HG02571 (cell line): ENCODE measurements around the gene SLC26A6.

Experiments
- ATAC-seq: cut with Tn5 transposase; IDR thresholded peaks from one replicate; pipeline ENCODE4 v1.9.1; 2021; ENCODE audit warnings: mild to moderate bottlenecking, moderate library complexity; ENCODE audit not compliant: unreplicated experiment

SLC26A6 gene

DNA sequence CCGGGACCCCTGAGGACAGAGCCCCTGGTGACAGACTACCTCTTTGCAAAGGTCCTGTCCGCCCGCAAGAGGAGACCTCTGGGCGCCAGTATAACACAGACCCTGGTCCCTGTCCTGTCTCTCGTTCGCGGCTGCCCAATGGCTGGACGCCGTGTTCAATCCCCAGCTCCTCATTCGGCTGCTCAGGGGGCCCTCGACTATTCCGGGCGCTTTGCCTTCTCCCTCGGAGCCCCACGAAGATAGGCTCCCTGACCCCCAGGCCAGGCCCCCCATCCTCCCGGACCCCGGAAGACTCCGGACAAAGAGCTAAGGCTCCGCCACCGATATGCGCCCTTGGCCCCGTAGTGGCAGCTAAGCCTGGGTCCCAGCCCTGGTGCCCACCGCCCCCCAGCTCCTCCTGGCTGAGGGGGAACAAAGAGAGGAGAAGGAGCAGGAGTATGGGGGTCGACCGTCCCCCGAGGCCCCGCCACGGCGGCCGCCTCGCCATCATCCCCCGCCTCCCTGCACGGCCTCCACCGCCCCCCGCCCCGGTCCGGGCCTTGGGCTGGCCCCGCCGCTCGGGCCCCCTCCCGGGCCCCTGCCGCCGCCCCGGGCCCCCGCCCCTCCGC is 27.0 kb upstream of the SLC26A6 start:
- ATAC-seq: no peak

- ATAC-seq: no peak
These were observed 26.4 kb upstream of the SLC26A6 start for GRCh38 chr3:48661501-48662144.

GRCh38 chr3:48660800-48661400 is 25.6 kb upstream of the SLC26A6 start:
- no peak for ATAC-seq

DNA sequence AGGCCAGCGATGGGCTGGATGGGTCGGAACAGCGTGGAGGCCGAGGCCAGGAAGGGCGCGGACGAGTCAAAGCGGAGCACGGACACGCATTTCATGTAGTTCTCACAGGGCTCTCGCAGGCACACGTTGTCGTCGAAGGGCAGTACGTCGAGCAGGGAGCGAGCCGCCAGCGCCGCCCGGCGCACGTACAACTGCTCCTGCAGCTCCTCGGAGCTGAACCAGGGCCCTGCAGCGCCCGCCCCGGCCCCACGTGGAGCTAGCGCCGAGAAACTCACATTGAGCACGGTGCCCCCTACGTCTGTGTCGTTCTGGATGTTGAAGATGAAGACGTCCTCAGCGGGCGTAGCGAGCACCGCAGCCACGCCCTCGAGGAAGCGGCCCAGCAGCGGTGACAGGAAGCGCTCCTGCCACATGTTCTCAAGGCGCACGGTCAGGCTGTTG is 21.6 kb upstream of the SLC26A6 start:
- no peak for ATAC-seq

DNA sequence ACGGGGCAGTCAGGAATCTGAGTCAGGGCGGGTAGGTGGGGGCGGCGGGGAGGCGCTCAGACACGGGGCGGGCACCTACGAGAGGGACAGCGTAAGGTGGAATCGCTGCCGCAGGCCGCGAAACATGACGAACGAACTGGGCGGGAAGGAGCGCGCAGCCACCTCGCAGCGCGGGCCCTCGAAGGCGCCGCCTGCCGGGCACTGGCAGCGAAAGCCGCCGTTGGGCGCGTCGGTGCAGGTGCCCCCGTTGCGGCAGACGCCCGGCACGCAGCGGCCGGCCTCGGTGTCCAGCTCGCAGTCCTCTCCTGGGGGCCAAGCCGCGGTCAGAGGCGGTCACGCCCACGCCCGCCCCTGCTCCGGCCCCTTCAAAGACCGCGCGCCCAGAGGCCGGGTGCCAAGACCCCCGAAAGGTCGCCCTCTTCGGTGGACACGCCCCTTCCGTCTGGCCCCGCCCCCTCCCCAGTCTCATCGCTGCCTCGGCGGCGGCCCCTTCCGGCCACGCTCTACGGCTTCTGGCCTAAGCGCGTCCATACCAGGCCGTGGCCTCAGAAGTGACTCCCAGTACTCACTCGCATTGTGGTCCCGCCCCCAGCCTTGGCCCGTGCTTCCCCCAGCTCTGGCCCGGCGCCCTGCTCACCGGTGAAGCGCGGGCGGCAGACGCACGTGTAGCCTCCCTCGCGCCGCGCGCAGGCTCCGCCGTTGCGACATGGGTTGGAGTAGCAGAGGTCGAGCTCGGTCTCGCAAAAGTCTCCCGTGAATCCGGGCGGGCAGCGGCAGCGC is 21.0 kb upstream of the SLC26A6 start:
- ATAC-seq: peak; percentile 66

GRCh38 chr3:48655606-48656005 is 20.3 kb upstream of the SLC26A6 start:
- peak; percentile 20 for ATAC-seq

GRCh38 chr3:48655063-48655462 is 19.8 kb upstream of the SLC26A6 start:
- no peak for ATAC-seq

DNA sequence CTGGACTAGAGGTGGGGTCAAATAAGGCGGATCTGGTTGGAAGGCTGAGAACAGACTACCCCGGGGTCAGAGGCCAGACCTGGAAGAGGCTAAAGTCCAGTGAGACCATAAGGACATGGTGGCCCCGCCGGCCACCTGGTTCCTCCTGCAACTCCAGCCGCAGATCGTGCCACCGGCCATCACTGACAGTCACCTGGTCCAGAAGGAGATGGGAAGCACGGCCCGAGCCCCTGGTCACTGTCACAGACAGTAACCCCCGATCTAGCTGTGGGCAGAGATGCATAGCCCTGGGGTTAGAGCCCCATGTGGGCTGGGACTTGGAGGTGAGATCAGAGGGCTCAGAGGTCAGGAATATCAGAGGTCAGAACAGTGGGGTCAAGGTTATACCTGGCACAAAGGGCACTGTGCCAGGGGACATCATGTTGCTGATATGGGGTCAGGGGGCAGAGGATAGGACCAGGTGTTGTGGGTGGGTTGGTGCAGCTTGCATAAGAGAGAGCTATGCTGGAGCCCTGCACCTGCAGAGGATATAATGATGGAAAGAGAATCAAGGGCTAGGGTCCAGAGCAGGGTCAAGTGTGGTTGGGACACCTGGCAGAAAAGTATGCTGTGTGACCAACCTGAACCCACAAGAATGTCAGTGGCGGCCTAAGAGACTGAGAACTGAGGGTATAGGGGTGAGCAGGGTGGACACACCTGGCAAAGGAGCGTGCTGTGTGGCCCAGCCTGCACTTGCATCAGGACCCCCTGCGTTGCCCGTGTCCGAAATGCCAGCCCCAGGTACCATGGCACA is 17.9 kb upstream of the SLC26A6 start:
- no peak for ATAC-seq

- ATAC-seq: no peak
These were observed 16.5 kb upstream of the SLC26A6 start for GRCh38 chr3:48651771-48652170.

DNA sequence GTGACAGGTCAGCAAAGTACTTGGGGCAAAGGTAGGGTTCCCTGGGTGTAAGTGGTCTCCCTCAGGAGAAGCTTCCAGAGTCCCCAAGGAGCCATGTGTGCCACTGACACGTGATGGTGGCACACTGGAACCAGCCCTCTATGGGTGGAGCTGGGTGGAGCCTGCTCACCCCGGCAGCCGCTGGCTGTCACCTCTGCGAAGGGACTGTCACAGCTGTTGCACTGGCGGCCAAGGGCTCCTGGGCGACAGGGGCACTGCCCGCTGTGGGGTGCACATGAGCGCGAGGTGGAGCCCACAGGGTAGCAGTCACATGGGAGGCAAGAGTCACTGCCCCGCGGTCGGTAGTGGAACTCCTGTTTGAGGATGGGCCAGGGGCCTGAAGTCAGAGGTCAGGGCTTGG is 15.5 kb upstream of the SLC26A6 start:
- ATAC-seq: no peak

DNA sequence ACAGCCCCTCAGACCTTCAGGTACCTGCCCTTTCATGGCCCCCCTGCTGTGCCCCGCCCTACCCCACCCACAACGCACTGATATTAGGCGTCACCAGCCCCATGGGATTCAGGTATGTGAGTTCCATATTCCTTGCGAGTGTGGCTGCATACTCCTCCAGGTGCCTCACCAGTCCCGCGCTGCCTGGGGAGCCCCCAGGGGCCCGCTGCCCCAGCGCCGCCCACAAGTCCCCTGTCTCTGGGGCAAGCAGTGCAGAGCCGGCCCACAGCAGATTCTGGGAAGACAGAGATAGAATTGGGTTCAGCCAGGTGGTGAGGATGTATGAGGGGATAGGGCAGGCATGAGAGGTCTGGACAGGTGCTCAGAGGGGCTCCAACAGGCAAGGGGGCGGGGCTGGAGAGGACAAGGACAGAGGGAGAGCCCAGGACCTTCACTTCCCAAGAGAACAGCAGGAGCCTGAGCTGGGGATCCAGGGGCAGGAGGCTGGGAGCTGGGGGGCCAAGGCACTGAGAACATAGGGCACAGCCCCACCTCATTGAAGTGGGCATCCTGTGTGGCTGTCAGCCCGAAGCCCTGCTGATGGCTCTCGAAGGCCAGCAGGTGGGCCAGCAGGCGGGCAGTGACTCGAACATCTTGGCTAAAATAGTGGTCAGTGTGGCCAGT is 13.1 kb upstream of the SLC26A6 start:
- no peak for ATAC-seq

DNA sequence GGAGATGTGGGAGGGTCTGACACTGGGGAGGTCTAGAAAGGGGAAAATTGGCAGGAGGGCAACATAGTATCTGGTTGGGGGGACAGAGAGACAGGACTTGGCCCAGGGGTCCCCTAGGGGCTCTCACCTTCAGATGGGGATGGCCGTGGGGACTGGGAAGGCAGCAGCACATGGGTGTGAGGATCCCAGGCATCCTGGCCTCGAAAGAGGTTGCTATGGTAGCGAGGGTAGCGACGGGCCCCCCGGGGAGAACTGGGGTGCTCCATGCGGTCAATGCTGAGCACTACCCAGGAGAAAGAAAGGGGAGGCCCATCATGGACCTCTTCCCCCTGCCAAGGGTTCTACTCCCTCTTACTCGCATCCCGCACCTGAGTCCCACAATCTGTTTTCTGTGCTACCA is 12.5 kb upstream of the SLC26A6 start:
- ATAC-seq: no peak

DNA sequence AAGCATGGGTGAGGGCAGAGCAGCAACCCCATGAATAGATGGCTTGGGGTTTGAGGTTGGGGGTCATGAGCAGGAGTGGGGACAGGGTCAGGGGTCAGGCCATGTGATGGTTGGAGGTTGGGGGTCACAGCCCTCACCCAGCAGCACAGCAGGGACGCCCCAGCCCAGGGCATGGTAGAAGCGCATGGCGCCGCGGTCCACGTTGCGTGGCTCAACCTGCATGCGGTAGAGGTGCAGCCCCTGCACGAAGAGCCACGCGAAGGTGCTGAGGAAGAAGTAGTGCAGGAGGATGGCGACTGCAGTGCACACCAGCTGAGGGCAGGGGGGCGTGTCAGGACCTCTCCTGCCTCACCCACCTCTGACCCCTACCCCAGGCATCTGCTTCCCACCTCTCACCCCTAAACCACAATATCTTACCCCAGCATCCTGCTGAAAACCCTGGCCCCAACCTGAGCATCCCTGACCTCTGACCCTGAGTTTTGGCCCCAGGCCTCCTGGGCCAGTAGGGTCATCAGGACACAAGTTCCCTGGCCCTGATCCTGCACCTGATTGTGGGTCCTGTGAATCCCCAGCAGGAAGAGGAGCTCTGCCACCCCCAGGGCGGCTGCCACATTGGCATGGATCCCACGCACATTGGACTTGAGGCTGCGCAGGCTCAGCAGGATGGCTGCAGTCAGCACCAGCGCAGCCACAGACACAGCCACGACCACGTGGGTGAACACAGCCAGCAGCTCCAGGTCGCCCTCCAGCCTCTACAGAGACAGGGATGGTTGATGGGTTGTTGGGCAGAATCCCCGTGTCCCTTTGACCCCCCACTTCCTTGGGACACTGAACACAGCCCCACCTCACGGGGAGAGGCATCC is 9.9 kb upstream of the SLC26A6 start:
- no peak for ATAC-seq

- ATAC-seq: no peak
These were observed 7.3 kb upstream of the SLC26A6 start for GRCh38 chr3:48642605-48643004.

GRCh38 chr3:48641396-48641795 is 6.1 kb upstream of the SLC26A6 start:
- ATAC-seq: no peak

DNA sequence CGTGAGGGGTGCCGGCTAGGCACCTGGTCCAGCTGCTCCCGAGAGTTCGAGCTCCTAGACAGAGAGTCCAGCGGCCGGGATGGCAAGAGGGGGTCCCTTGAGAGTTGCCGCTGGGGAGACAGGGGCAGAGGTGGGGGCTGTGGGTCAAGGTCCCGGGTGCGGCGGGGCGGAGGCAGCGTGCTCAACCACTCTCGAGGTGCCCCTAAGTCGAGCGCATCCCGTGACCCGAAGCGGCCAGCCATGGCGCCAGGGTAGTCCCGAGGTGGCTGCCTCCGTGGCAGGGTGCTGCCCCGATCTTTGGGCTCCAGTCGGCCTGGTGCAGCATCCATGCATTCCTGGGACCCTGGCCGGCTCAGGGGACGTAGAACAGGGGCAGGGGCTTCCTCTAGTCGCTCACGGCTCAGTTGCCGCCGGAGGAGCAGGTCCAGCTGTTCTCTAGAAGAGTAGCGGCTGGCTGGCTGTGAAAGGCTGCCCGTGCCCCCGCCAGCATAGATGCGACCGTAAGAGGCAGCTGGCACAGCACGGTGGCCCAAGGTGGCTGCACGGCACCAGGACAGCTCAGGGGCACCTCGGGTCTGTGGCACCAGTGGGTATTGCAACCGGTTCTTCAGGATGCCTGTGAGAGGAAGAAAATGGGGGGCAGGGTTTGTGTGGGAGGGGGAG is 4.8 kb upstream of the SLC26A6 start:
- no peak for ATAC-seq

DNA sequence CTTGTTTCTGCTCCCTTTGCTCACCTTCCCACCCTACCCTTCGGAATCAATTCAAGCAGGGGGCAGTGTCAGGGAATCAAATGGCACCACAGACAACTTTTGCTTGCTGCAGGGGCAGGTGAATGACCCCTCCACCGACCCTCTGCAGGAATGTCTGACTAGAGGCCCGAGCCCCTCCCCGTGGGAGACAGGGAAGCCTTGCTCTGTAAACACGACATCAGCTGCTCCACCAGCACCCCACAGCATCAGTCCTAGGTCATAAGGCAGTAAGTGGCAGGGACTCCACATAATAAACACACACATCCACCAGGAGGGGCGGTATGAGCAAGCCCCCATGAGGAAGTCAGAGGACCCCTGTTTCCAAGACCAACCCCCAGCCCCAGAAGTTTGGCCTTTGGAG is 2.0 kb upstream of the SLC26A6 start:
- ATAC-seq: no peak

GRCh38 chr3:48636149-48636655 is 941 bp upstream of the SLC26A6 start:
- ATAC-seq: no peak
